ENCODE data around the gene LUZP4.

GRCh38 chrX:115261148-115261547 lies 28.4 kb upstream of the LUZP4 start:
- TF ChIP-seq CTCF (IDR thresholded peaks at IDR 0.05) (no peak), RAD21 (IDR thresholded peaks at IDR 0.05; ENCODE audit: low read length) (no peak), EZH2phosphoT487 (IDR thresholded peaks at IDR 0.05; ENCODE audit: borderline replicate concordance, low read depth) (no peak), POLR2AphosphoS5 (IDR thresholded peaks at IDR 0.05; ENCODE audit: low read depth, low read length) (no peak), CHD2 (IDR thresholded peaks at IDR 0.05; ENCODE audit: low read length, partially characterized antibody) (no peak), FOXM1 (IDR thresholded peaks at IDR 0.05; ENCODE audit: low read depth) (no peak), MXI1 (IDR thresholded peaks at IDR 0.05; ENCODE audit: low read depth, low read length) (no peak), TAF1 (IDR thresholded peaks at IDR 0.05; ENCODE audit: borderline replicate concordance, low read depth, low read length) (no peak), FOXJ3 (CRISPR knock-in tag; IDR thresholded peaks at IDR 0.05) (no peak), USF2 (IDR thresholded peaks at IDR 0.05; ENCODE audit: borderline replicate concordance, low read depth, low read length) (no peak), SIN3A (IDR thresholded peaks at IDR 0.05; ENCODE audit: borderline replicate concordance, low read depth, low read length) (no peak)
- TF ChIP-seq, protein P1, sequence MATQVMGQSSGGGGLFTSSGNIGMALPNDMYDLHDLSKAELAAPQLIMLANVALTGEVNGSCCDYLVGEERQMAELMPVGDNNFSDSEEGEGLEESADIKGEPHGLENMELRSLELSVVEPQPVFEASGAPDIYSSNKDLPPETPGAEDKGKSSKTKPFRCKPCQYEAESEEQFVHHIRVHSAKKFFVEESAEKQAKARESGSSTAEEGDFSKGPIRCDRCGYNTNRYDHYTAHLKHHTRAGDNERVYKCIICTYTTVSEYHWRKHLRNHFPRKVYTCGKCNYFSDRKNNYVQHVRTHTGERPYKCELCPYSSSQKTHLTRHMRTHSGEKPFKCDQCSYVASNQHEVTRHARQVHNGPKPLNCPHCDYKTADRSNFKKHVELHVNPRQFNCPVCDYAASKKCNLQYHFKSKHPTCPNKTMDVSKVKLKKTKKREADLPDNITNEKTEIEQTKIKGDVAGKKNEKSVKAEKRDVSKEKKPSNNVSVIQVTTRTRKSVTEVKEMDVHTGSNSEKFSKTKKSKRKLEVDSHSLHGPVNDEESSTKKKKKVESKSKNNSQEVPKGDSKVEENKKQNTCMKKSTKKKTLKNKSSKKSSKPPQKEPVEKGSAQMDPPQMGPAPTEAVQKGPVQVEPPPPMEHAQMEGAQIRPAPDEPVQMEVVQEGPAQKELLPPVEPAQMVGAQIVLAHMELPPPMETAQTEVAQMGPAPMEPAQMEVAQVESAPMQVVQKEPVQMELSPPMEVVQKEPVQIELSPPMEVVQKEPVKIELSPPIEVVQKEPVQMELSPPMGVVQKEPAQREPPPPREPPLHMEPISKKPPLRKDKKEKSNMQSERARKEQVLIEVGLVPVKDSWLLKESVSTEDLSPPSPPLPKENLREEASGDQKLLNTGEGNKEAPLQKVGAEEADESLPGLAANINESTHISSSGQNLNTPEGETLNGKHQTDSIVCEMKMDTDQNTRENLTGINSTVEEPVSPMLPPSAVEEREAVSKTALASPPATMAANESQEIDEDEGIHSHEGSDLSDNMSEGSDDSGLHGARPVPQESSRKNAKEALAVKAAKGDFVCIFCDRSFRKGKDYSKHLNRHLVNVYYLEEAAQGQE (IDR thresholded peaks at IDR 0.05; ENCODE audit: low read depth, low read length): no peak

Measured in SK-N-SH (cell line).